ENCODE measurements around the gene MAN2A1.
"Not testable (repeated sequence)": the region's sequence is repeated elsewhere in the genome, so short reads cannot be mapped to it uniquely, and the experiment has no call there.

The MAN2A1 gene

DNA sequence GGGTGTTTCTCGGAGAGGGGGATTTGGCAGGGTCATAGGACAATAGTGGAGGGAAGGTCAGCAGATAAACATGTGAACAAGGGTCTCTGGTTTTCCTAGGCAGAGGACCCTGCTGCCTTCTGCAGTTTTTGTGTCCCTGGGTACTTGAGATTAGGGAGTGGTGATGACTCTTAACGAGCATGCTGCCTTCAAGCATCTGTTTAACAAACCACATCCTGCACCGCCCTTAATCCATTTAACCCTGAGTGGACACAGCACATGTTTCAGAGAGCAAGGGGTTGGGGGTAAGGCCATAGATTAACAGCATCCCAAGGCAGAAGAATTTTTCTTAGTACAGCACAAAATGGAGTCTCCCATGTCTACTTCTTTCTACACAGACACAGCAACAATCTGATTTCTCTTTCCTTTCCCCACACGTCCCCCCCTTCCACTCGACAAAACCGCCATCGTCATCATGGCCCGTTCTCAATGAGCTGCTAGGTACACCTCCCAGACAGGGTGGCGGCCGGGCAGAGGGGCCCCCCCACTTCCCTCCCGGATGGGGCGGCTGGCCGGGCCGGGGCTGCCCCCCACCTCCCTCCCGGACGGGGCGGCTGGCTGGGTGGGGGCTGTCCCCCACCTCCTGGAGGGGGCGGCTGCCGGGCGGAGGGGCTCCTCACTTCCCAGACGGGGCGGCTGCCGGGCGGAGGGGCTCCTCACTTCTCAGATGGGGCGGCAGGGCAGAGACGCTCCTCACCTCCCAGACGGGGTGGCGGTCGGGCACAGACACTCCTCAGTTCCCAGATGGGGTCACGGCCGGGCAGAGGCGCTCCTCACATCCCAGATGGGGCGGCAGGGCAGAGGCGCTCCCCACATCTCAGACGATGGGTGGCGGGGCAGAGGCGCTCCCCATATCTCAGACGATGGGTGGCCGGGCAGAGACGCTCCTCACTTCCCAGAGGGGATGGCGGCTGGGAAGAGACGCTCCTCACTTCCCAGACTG lies 142.8 kb downstream of the MAN2A1 start:
- DNase-seq: not testable (repeated sequence)

DNA sequence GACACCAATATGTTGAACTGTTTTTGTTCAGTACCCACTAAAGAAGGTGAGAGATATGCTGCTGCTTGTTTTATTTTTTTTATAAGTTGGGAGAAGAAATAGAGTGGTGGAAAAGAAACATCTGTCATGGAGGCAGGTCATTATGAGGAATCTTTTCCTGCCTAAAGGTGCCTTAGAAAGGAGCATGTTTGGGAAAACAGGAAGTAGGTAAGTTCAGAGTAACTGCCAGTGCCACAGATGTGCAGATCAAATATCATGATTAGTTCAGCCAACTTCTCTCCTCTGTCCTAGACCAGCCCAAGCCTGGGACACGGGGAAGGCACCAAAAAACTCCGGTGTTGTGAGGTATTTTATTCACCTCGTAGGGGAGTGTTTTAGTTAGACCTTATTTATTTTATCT lies 144.2 kb downstream of the MAN2A1 start:
- no peak for DNase-seq

DNA sequence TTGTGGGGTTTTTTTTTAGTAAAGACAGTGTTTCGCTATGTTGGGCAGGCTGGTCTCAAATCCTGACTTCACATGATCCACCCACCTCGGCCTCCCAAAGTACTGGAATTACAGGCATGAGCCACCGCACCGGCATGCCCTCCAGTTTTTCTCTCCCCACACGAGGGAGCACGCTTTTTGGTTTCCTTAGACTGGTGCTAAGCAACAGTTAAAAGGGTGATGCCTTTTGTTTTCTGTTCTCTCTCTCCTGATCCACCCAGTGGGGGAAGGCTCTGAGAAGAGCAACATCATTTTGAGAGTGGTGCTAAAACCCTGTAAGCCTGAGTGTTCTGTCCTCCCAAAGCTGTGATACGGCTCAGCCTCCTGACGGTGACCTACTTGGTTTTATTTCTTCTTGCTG lies 146.6 kb downstream of the MAN2A1 start:
- no peak for DNase-seq

DNA sequence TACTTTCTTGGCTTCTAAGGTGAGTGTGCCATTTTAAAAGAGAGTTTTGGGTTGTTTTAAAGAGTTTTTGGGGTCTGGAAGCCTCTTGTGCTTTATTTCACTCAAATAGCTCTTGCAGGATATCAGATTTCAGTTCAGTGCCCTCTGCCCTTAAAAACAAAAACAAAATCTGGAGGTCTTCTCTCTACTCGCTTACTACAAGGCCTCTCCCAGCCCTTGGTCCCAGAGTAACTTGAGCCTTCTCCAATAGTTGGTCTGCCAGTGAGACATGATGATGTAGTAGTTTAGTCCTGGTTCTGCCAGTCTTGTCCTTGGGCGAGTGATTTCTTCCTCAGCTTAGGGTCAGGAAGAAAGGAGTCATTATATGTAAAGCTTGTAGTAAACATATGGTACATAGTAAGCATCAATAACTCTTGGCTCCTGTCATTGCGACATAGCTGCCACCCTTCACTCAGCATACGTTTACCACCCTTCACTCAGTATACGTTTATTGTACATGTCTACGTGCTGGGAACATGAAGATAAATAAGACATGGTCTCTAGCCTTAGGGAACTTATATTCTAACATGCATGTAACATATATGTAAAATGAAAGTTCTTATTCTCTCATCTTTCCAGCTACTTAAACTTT lies 147.6 kb downstream of the MAN2A1 start:
- no peak for DNase-seq

DNA sequence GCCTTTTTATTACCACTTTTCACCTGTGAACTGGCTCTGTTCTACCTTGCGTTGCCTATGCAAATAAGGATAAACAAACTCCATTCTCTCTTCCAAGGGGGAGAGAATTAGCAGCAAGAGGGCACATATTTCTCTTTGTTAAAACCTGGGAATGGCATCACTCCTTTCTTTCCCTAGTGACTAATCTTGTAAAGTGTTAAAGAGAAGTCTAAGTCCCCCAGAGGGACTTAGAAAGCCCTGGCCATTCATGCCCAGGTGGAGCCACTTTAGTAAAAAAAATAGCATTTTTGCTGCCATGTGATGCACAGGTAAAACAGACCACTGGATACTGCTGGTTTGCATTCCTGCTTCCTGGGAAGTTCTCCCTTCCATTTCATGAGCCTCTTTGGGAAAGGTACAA lies 148.4 kb downstream of the MAN2A1 start:
- DNase-seq: no peak

DNA sequence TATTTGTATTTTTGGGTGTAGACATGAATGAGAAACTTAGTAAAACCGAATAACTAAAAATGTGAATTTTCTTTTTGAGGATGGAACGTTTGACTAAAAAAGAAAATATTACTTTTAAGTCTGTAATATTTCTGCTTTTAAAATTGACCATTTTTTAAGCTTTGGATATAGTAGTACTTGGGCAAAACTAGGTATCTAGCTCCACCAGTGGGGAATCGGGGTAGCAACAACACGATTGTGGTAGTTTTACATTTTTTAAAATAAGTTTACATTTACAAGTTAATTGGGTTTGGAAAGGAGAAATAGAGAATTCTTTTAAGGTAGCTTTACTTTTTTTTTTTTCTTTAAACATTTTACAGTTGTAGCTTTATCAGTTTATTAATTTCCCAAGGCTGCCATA lies 154.4 kb downstream of the MAN2A1 start:
- DNase-seq: no peak

DNA sequence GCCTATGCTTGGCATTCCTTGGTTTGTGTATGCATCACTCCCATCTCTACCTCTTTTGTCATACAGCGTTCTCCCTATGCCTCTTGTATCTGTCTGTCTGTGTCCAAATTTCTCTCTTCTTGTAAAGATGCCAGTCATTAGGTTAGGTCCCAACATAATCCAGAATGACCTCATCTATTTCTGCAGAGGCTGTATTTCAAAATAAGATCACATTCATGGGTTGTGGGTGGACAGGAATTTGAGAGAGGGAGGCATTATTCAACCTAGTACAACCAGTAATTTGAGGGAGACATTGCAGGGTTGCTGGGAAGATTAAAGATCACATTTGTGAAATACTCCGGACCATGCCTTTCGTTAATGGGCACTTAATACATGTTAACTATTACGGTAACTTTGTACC lies 155.0 kb downstream of the MAN2A1 start:
- DNase-seq: no peak

DNA sequence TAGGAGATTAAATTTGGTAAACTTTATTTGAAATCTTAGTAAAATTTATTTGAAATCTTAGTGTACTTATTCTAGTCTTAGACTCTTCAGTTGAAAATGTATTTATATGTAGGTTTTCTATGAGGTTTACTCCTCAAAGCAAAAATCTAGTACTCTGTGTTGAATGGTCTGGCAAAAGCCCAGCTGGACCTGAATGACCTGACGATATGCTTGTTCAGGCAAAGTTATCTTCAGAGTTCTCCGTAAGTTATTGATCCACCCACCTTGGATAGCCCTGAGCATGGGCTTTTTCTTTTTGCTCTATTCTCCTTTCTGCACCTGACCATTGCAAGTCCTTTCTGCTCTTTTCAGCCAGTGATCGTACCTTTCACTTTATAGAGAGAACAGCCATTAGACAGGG lies 158.4 kb downstream of the MAN2A1 start:
- no peak for DNase-seq

DNA sequence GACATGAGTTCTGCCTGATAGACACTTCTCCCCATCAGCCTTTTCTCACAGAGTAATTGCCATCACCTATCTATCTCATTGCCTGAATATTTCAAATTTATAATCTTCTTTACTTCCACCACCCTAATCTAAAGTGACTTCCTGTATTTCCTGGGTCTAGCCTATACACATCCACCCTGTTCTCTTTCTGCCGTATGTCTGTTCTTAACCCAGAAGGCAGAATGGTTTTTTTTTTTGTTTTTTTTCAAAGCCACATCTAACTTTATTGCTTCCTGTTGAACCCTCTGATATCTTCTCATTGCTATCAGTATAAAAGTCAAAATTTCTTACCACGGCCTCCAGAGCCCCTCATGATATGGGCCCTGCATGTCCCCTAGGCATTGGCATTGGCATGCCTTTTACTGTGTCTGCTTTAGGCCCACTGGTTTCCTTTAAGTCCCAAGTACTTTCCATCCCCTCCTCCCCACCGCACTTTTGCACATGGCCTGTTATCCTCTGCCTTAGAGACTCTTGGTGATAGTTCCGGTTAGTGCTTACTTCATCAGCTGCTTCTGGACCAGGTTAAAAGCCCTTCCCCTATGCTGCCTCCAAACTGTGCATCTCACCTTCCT lies 159.9 kb downstream of the MAN2A1 start:
- DNase-seq: no peak

DNA sequence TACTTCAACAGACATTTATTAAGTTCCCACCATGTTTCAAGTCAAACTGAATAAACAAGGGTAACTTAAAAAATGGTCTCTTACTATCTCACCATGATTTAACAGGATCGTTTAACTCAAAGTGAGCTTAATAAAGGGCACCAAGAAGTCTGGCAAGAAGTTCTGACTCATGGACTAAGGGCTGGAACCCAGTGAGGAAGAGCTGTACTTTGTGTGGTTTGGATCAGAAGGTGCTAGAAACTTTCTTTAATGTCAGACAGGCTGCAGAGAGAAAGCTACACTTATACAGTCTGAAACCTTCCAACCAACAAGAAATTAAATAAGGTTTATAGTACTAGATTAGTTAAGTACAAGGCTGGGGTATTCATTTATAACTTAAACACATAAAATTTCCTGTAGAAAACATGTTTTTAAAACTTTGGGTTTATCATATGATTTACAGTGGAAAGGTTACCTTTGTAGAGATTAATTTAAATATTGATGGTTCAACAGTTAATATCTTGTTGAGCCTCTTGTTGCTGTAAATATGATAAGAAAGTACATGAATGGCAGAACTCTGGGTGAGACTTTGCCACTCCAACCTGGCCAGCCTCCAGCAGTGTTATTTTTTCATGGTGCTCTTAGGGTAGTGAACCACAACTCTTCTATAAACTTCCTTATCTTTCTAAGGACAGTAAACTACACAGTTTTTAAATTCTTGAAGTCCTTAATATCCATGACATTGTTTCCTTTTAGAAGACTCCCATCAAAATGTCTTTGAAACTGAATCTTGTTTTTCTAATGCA lies 162.8 kb downstream of the MAN2A1 start:
- no peak for DNase-seq

DNA sequence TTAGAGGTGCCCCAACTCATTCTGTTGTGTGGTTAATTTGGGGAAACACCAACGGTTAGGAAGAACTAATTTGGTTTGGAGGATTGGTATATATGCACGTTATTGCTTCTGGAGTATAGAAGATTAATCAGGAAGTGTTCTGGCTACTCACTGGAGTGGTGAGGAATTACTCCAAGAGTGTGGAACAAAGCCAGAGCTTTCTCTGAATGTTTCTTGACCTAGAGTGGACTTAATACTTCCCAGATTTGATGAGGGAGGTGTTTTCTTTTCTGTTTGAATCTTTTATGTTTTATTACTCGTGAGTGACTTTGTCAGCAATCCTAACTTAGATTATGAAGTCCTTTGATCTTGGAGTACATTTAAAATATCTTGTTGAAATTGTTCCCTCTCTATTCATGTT lies 163.7 kb downstream of the MAN2A1 start:
- DNase-seq: no peak

DNA sequence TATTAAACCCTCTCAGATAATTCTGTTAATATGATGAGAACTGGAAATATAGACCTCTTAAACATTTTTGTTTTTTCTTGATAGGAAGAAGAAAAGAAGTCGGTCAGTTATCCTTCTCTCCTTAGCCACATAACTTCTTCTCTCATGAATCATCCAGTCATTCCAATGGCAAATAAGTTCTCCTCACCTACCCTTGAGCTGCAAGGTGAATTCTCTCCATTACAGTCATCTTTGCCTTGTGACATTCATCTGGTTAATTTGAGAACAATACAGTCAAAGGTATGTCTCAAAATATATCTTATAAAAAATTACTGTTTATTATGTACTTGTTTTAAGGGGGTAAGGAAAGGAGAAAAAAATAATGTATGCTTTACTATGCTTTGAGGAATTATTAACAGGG lies 165.3 kb downstream of the MAN2A1 start:
- no peak for DNase-seq

DNA sequence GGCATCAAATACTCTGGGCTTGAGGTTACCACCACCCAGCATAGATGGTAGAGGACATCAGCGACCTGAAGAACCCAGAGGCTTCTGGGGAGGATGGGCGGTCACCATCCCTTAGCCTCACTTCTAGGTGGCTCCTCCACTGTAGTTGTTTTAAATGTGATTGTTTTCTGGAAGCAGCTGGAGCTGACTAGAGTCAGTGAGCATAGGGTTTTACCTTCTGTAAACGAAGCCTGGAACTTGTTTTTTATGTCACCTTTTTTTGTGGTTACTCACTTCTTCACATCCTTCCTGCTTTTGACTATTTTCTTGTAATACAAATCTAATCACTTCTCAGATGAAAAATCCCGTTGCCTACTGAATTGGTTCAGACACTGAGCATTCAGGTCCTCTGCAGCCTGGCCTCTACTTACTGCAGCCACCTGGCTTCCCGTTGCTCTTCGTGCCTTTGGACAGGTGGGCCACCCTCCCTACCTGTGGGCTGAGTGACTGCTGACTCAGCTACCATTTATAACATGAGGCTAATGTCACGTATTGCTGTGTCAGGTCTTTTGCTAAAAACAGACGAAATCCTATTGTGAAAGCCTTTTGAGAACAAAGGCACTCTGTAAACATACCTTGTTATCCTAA lies 167.8 kb downstream of the MAN2A1 start:
- no peak for DNase-seq

DNA sequence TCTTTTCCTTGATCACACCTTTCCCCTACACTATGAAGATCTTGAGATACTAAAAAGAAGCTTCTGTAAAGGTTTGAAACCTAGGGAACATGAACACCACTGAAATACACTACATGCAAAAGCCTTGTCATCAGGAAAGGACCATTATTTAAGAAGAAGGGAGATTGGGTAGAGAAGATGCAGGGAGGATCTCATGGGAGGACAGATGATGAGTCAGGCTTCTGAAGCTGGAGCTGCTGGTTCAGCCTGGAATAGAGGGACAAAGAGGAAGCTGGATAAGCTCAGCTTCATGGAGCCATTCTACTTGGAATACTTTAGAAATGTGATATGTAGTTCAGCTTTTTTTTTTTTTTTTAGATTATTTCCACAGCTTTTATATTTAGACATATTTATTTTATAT lies 169.8 kb downstream of the MAN2A1 start:
- DNase-seq: no peak

DNA sequence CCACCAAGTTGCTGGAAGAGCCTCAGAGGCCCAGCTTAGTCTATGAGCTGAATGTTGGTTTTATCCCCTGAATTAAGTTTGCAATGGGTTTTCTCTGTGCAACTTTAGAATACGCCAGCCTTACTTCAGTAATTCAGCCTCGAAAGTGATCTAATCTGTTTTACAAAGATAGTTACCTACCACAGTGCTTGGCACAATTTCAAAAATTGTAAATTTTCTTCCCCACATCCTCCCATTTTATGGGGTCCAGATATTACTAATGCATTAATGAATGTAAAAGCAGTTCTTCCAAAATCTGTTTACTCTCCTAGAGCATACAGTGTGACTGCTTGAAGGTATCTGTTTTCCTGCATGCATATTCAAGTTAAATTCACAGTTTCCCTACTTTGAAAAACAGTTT lies 172.6 kb downstream of the MAN2A1 start:
- no peak for DNase-seq

DNA sequence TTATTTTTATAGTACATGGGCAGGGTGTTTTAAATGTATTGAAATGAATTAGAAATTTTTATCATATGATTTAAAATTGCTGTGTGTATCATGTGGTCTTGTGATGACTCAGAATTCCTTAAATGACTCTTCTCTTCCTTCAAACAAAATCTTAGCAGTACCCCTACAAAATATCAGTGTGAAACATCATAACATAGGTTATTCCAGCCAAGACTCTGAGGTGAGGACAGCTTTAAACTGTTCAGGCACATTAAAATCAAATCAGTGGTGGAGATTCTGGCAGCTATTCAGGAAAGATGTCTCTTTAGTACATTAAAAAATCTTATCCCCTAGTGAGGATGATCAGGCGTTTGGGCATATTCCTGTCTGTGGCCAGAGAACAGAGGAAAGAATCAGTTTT lies 174.0 kb downstream of the MAN2A1 start:
- DNase-seq: no peak

DNA sequence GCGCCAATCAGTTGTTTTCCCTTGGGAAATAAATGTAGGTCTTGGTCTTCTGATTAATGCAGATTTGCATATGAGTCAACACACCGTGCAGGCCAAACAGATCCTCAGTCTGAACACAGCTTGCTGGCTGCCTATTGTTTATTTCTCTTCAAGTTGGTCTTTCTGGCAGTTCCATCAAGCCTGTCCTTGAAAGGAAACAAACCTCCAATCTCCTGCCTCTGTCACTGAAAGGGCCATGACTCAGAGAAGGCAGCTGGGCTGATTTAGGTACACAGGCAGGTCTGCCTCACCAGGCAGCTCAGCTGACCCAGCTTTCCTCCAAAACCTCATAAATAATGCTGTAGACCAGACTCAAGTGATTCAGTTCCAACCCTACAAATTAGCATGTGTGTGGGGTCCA lies 175.9 kb downstream of the MAN2A1 start:
- no peak for DNase-seq

DNA sequence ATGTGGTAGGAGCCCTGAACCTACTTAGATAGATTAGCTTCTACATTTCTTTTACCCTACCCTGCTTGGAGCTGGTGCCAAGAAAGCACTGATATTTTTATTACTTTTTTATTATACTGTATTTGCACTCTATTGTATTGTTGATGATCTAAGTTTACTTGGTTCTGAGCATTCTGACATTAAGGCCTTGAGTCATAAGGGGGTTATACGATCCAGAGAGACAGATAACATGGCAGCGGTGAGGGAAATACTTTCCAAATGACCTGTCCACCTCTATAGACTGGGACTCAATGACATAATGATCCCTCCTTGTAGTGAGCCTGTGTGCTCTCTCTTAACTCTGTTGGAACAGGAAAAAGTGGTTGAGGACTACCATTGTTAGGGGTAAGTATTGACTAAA lies 176.3 kb downstream of the MAN2A1 start:
- no peak for DNase-seq

DNA sequence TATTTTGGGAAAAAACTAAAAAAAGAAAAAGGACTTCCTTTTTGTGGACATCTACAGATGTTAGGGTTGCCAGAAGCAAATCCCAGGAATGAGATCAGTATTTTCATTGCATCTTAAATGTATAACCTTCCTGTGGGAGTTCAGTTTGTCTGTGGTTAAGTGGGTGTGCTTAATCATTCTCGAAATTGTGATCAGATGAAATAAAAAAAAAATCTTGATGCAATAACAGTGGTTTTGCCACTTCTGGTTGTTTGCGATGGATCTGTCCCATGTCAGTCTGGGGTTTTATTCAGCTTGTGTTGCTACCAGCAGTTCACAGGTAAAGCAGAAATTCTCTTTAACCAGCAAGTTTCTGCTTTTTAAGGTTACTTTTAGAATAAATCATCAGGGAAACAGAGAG lies 179.0 kb downstream of the MAN2A1 start:
- DNase-seq: no peak

DNA sequence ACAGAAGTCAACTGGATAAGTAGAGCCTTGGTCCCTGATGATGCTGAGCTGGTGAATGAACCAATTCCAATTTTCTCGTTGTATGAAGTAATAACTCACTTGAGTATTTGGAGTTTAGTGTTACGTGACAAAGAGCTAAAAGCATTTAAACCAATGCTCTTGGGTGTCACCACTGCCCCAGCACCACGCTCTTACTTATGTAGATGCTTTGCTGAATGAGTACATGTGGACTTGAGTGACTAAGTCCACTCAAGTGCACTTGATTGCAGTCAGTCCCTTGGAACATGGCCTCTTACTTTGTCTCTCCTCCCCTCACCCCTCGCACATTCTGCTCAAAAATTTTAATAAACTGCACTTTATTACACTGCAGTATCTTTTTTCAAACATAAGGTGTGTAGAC lies 184.0 kb downstream of the MAN2A1 start:
- DNase-seq: no peak

DNA sequence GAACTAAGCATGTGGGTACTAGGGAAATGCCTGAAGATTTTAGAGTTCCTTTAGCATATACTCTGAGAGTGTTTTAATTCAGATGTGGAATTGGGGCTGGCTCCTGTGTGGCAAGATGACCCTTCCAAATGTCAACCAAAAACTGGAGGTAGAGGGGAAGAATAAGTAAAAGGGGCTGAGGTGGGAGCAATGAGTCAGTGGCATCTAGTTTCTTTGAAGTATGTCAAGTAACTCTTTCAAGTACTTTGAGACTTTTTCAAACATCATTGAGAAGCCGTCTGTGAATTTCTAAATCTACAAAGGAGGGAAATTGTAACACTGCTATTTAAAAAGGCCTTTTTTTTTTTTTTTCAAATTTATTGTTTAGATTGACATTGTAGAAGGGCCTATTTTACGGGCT lies 184.4 kb downstream of the MAN2A1 start:
- DNase-seq: no peak

DNA sequence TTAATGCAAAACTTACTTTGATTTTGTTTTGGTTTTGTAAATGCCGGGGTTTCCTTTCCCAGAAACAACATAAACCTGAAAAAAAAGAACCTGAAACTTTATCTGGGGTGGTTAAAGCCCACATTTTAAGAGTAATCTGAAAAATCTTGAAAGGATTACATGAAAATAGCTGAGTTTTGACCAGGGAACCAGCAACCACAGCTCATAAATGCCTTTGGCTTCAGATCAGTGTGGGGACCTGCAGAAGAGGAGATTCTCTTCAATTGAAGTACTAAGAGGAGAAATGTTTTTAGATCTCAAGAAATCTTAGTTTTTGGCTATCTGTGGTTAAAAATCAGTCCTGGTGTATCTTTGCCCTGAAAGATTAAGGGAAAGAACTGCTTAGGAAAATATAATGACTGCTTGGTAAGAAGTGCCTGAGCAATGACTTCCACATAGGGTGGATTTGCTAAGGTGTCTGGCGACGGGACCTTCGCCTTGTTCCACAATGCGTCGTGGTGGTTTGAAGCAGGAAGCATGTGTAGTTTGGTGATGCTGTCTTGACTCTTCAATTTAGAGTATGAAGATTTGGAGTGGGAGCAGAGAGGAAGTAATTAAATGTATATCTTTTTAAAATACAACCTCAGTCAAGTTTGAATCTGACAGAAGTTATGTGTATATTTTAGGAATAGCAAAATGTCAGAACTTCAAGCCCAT lies 186.5 kb downstream of the MAN2A1 start:
- no peak for DNase-seq
